ENCODE data around the gene ACAN. TPM values are rescaled to one million over a fixed set of nuclear protein-coding genes. Genes with fewer than 3 reads are reported as not detected.

Gene ACAN
- total and polyA plus RNA-seq, 9 of the 15 experiments (the other 6 are each of a cell fraction or from before 2014, with no cell fraction given), result not detected

GRCh38 chr15:88874684-88875083 lies 71.4 kb downstream of the ACAN start:
- peaks cover 5% of the 10 kb centered on the region for H3K9me1 ChIP-seq (ENCODE audit: control insufficient read depth, insufficient read depth, low read length)
- ChIA-PET CTCF (ENCODE audit: low intra/inter-chr PET ratio) (no interaction called here), POLR2A (interaction anchor here (1.0 kb wide), 1 partner anchor 9 kb away, joined by 3 read pairs; no protein-coding TSS in a partner anchor)
- ATAC-seq (no peak), FAIRE-seq (no peak), DNase-seq (ENCODE audit: extremely low read depth in 1 of 4, low spot score in 3 of 4) (no peak)
- no peak overlapping the region for H3K9ac ChIP-seq (ENCODE audit: insufficient read depth in 1 of 2, low read depth in 2 of 2, low read length in 2 of 2)
- no peak for TF ChIP-seq ZNF407 (IDR thresholded peaks at IDR 0.05; ENCODE audit: low read depth)
- TF ChIP-seq NCOA1 (IDR thresholded peaks at IDR 0.05; ENCODE audit: low read depth), result no peak
- no peak for TF ChIP-seq ZNF282 (CRISPR knock-in tag; IDR thresholded peaks at IDR 0.05)
- TF ChIP-seq ZNF512 (tag; IDR thresholded peaks at IDR 0.05), result no peak
- no peak for TF ChIP-seq ZNF354B (CRISPR knock-in tag; IDR thresholded peaks at IDR 0.05)
- TF ChIP-seq ARNT (IDR thresholded peaks at IDR 0.05), result no peak
- H3K4me3 ChIP-seq, result no peak overlapping the region
- 5% methylated on average over 3 of the region's 6 CpGs for WGBS (ENCODE audit: insufficient coverage, low coverage, missing lambda C conversion rate)
- no peak overlapping the region for H3K4me2 ChIP-seq (ENCODE audit: insufficient read depth, low read length)
- no TSS peak for BruUV-seq (replicated peaks)
- H3K27ac ChIP-seq (ENCODE audit: extremely low read depth, low read depth, low read length), result no peak overlapping the region
- no peaks in the 10 kb centered on the region for H3K79me2 ChIP-seq (ENCODE audit: control insufficient read depth, insufficient read depth, low read length)
- in situ Hi-C loops (cut with MboI) (no loop called here), intact Hi-C loops (cut with micrococcal nuclease) (loop anchor here (5.0 kb wide), 1 partner anchor 37 kb away; no protein-coding TSS in a partner anchor)
- peaks cover 8 to 34% of the 10 kb centered on the region in 2 experiments; a peak in 4 of 5 replicates for H3K4me1 ChIP-seq (replicated peaks in 1 of 2; ENCODE audit: control insufficient read depth in 2 of 2, insufficient read depth in 2 of 2, low read length in 2 of 2)
- H2AFZ ChIP-seq (ENCODE audit: low read depth, low read length), result no peak overlapping the region
- peaks cover 41 to 73% of the 10 kb centered on the region in 2 experiments; a peak in 4 of 5 replicates for H3K27me3 ChIP-seq (ENCODE audit: control insufficient read depth in 2 of 2, insufficient read depth in 2 of 2, low read length in 2 of 2)
- H3K36me3 ChIP-seq (ENCODE audit: control insufficient read depth, insufficient read depth, low read length), result no peaks in the 10 kb centered on the region
- H4K20me1 ChIP-seq (replicated peaks; ENCODE audit: control insufficient read depth, insufficient read depth, low read length), result peaks cover 5% of the 10 kb centered on the region
- no peaks in the 10 kb centered on the region for H3K9me3 ChIP-seq (replicated peaks; ENCODE audit: control insufficient read depth, insufficient read depth, low read depth, low read length)

Data from K562 (cell line).